DND-41 (cell line): Measurements from ENCODE around the gene POLRMT.

ENCODE experiments used
- ATAC-seq: fragments of 200-7000 bp; cut with Tn5 transposase; 3 replicates; pipeline ENCODE4 v1.9.1; 2021; ENCODE audit warnings: low read depth; ENCODE audit not compliant: insufficient read depth
- DNase-seq: peaks from one replicate; pipeline ENCODE4 v3.0.0-alpha.2; 2020
- H2AFZ ChIP-seq: 2 replicates; pipeline ENCODE4 v1.6.0; 2012; ENCODE audit warnings: low read depth, low read length
- H3K27ac ChIP-seq: 2 replicates; pipeline ENCODE4 v1.5.1; 2012; ENCODE audit warnings: low read length, inconsistent platforms
- H3K27me3 ChIP-seq: fragments of 200-600 bp; sonication (generic); 2 replicates; pipeline ENCODE4 v1.6.0; 2012; ENCODE audit warnings: low read length, mild to moderate bottlenecking, inconsistent platforms; ENCODE audit not compliant: insufficient read depth, poor library complexity
- H3K36me3 ChIP-seq: 2 replicates; pipeline ENCODE4 v1.5.1; 2012; ENCODE audit warnings: low read length, inconsistent platforms; ENCODE audit not compliant: insufficient read depth
- H3K4me1 ChIP-seq: 2 replicates; pipeline ENCODE4 v1.5.1; 2012; ENCODE audit warnings: mild to moderate bottlenecking, low read length; ENCODE audit not compliant: insufficient read depth
- H3K4me2 ChIP-seq: 2 replicates; pipeline ENCODE4 v1.6.0; 2012; ENCODE audit warnings: mild to moderate bottlenecking, moderate library complexity, low read length, inconsistent platforms; ENCODE audit not compliant: insufficient read depth
- H3K4me3 ChIP-seq, 2 experiments: fragments of 200-600 bp in 1 of 2; shearing (Covaris generic) in 1 of 2; 2 replicates each; pipeline ENCODE4 v1.5.1; 2012 to 2016; ENCODE audit warnings: inconsistent platforms in 2 of 2, low read length in 2 of 2, mild to moderate bottlenecking in 2 of 2, low read depth in 1 of 2, moderate library complexity in 1 of 2
- H3K79me2 ChIP-seq: 2 replicates; pipeline ENCODE4 v1.6.0; 2012; ENCODE audit warnings: low read length, inconsistent platforms; ENCODE audit not compliant: insufficient read depth
- H3K9ac ChIP-seq: 2 replicates; pipeline ENCODE4 v1.6.0; 2012; ENCODE audit warnings: low read depth, mild to moderate bottlenecking, inconsistent platforms, low read length, moderate library complexity
- H3K9me3 ChIP-seq: 2 replicates; pipeline ENCODE4 v1.5.1; 2012; ENCODE audit warnings: low read length, moderate library complexity, mild to moderate bottlenecking, inconsistent platforms; ENCODE audit not compliant: insufficient read depth, severe bottlenecking
- H4K20me1 ChIP-seq: 2 replicates; pipeline ENCODE4 v1.6.0; 2012; ENCODE audit warnings: low read length; ENCODE audit not compliant: insufficient read depth
- EZH2 ChIP-seq: IDR thresholded peaks from 3 replicates; pipeline ENCODE4 v1.6.1; 2012; ENCODE audit warnings: borderline replicate concordance, low read depth, mild to moderate bottlenecking, moderate library complexity, low read length, inconsistent platforms; ENCODE audit not compliant: severe bottlenecking
- TF ChIP-seq, protein P1 (sequence below): IDR thresholded peaks from 2 replicates; pipeline ENCODE4 v1.5.1; 2012; ENCODE audit warnings: borderline replicate concordance, low read length, moderate library complexity, mild to moderate bottlenecking; ENCODE audit not compliant: poor library complexity, severe bottlenecking; ENCODE audit errors: extremely low read depth

POLRMT gene

GRCh38 chr19:664913-665443 lies 31.6 kb upstream of the POLRMT start:
- H4K20me1 ChIP-seq = peaks cover 28% of the 10 kb centered on the region
- no peaks in the 10 kb centered on the region for H3K27me3 ChIP-seq
- peak overlapping the region; percentile 30 for H3K9ac ChIP-seq
- H3K36me3 ChIP-seq = peaks cover 19% of the 10 kb centered on the region
- peaks cover 42% of the 10 kb centered on the region for H3K4me1 ChIP-seq
- H3K4me2 ChIP-seq = peak overlapping the region; percentile 62
- no peak overlapping the region for H3K4me3 ChIP-seq
- H3K79me2 ChIP-seq = peaks cover 35% of the 10 kb centered on the region
- no peak for TF ChIP-seq EZH2
- TF ChIP-seq, protein P1, sequence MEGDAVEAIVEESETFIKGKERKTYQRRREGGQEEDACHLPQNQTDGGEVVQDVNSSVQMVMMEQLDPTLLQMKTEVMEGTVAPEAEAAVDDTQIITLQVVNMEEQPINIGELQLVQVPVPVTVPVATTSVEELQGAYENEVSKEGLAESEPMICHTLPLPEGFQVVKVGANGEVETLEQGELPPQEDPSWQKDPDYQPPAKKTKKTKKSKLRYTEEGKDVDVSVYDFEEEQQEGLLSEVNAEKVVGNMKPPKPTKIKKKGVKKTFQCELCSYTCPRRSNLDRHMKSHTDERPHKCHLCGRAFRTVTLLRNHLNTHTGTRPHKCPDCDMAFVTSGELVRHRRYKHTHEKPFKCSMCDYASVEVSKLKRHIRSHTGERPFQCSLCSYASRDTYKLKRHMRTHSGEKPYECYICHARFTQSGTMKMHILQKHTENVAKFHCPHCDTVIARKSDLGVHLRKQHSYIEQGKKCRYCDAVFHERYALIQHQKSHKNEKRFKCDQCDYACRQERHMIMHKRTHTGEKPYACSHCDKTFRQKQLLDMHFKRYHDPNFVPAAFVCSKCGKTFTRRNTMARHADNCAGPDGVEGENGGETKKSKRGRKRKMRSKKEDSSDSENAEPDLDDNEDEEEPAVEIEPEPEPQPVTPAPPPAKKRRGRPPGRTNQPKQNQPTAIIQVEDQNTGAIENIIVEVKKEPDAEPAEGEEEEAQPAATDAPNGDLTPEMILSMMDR = peak; percentile 91
- peak overlapping the region; percentile 80 for H2AFZ ChIP-seq
- ATAC-seq (peak; percentile 52), DNase-seq (peak; percentile 88)
- no peak overlapping the region for H3K27ac ChIP-seq
- H3K9me3 ChIP-seq = no peaks in the 10 kb centered on the region

- peak overlapping the region; percentile 99 for H3K4me2 ChIP-seq
- no peaks in the 10 kb centered on the region for H3K27me3 ChIP-seq
- peaks cover 48% of the 10 kb centered on the region for H3K79me2 ChIP-seq
- DNase-seq = no peak
- TF ChIP-seq, protein P1 = peak; percentile 2
- no peak for TF ChIP-seq EZH2
- peak overlapping the region; percentile 58 to 78 for H3K4me3 ChIP-seq
- H3K9ac ChIP-seq = peak overlapping the region; percentile 97
- H3K36me3 ChIP-seq = peaks cover 31% of the 10 kb centered on the region
- H4K20me1 ChIP-seq = peaks cover 40% of the 10 kb centered on the region
- H2AFZ ChIP-seq = peak overlapping the region; percentile 98
- H3K9me3 ChIP-seq = no peaks in the 10 kb centered on the region
- H3K27ac ChIP-seq = peak overlapping the region; percentile 91
- ATAC-seq = 0 out of 3 replicates have a peak, but pooled peaks have one; percentile 2
- H3K4me1 ChIP-seq = peaks cover 52% of the 10 kb centered on the region
Measured at GRCh38 chr19:663682-664117, 30.4 kb upstream of the POLRMT start.

DNA sequence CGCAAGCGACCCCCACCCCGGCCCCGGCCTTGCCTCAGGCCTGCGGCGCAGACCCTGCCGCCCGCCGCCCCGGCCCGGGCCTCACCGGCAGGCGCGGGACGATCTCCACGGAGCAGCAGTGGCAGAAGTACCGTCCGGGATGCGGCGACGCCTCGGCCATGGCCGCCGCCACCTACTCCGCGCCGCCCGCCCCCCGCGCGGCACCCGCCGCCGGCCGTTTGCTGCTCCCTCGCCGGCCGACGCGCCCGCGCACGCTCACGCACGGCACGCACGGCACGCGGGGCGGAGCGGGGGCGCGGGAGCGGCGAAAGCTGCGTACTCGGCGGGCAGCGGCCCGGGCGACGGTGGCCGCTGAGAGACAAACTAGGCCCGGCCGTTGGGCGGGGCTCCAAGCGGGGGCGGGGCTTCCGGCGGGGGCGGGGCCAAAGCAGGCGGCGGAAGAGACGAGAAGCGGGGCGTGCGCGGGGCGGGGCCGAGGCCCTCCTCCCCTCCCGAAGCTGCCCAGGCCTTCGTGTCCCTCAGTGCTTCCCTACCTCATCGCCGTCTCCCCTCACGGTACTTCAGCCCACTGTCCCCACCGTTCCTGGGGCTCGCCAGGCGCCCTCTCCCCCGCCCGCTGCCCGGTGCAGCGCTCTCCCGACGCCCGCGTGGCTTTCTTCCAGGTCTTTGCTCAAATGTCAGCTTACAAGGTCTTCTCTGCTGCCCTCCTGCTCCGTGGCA lies 29.8 kb upstream of the POLRMT start, which contains the start of gene RNF126:
Gene RNF126 (minus strand): TSS at position 253 of the 720 bp plus-strand sequence. CDS start 93 bp downstream, at position 160.
- Histone ChIP-seq H3K9me3 (no peaks in the 10 kb centered on the region), H3K27me3 (no peaks in the 10 kb centered on the region), H2AFZ (peak within 1 kb of the TSS; percentile 98), H3K9ac (peak within 1 kb of the TSS; percentile 97), H3K36me3 (peaks cover 37% of the 10 kb centered on the region), H3K4me1 (peaks cover 56% of the 10 kb centered on the region), H4K20me1 (peaks cover 46% of the 10 kb centered on the region), H3K4me2 (peak within 1 kb of the TSS; percentile 99), H3K4me3 (peak within 1 kb of the TSS; percentile 78 to 99), H3K79me2 (peaks cover 54% of the 10 kb centered on the region), H3K27ac (peak within 1 kb of the TSS; percentile 91)
- no peak for TF ChIP-seq EZH2
- TF ChIP-seq, protein P1 = peak; percentile 1
- ATAC-seq = peak; percentile 63
- DNase-seq = peak; percentile 94
